ENCODE results near the gene CALHM5. TPM values are rescaled to one million over a fixed set of nuclear protein-coding genes. Genes with fewer than 3 reads are reported as not detected.
"Not testable (repeated sequence)": the region's sequence is repeated elsewhere in the genome, so short reads cannot be mapped to it uniquely, and the experiment has no call there.

Gene CALHM5
- total RNA-seq, 2 experiments from 2014 or later: not detected

DNA sequence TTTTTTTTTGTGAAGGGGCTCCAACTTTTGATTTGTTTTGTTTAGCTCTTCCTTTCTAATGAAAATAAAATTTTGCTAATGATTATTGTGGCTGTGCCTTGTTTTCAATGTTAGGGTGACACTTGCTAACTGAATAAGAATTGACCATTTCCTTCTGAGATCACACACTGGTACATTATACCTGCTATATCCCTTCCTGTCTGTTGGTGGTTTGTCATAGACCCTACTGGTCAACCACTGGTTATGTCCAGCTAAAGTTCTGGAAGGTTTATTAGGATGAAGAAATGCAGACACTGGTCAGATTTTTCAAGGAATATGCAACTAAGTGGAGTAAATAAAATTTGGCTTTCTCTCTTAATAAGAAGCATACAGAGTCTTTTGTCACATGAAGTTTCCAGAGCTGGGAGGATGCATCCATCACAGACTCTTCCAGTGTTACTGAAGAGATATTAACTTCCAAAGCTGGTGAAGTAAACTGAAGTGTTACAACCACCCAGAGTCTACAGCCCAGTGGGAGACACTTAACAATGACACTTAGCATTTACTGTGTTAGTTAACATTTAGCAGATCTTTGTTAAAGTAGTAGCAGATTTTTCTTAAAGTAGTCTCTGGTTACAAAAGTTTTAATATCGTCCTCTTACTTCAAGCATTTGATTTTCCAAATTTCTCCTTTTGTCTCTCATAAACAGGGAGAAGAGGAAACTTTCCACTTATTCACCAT is 19.7 kb upstream of the CALHM5 start:
- CTCF ChIA-PET: no interaction called here
- H3K27ac Mint-ChIP-seq: no peak overlapping the region

GRCh38 chr6:116492331-116493067 is 18.9 kb upstream of the CALHM5 start:
- intact Hi-C loops (cut with micrococcal nuclease): no loop called here
- CTCF ChIA-PET: no interaction called here
- Mint-ChIP-seq H3K27ac (no peak overlapping the region), H3K36me3 (ENCODE audit: low read depth) (no peaks in the 10 kb centered on the region), H3K27me3 (peaks cover 7% of the 10 kb centered on the region), H3K4me1 (ENCODE audit: low read depth) (no peaks in the 10 kb centered on the region), H3K9me3 (no peaks in the 10 kb centered on the region), H3K4me3 (no peak overlapping the region)
- no peak for DNase-seq
- no peak for ATAC-seq
- POLR2A ChIA-PET: no interaction called here
- TF ChIP-seq CTCF (IDR thresholded peaks at IDR 0.05): no peak

More for the DNA sequence above, 19.7 kb upstream of the CALHM5 start:
- ATAC-seq (no peak), DNase-seq (no peak)
- Mint-ChIP-seq H3K27me3 (peaks cover 6% of the 10 kb centered on the region), H3K36me3 (ENCODE audit: low read depth) (no peaks in the 10 kb centered on the region), H3K4me1 (ENCODE audit: low read depth) (no peaks in the 10 kb centered on the region), H3K4me3 (no peak overlapping the region), H3K9me3 (no peaks in the 10 kb centered on the region)
- POLR2A ChIA-PET: no interaction called here
- intact Hi-C loops (cut with micrococcal nuclease): no loop called here
- no peak for TF ChIP-seq CTCF (IDR thresholded peaks at IDR 0.05)

DNA sequence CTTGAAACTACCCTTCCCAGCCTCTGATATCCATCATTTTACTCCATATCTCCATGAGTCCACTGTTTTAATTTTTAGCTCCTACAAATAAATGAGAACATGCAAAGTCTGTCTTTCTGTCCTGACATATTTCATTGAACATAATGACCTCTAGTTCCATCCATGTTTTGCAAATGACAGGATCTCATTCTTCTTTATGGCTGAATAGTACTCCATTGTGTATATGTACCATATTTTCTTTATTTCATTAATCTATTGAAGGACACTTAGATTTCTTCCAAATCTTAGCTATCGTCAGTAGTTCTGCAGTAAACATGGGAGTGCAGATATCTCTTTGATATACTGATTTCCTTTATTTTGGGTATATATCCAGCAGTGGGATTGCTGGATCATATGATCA is 16.3 kb upstream of the CALHM5 start:
- ATAC-seq; H3K4me3 Mint-ChIP-seq; H3K27me3 Mint-ChIP-seq; H3K27ac Mint-ChIP-seq; POLR2A ChIA-PET; H3K4me1 Mint-ChIP-seq (ENCODE audit: low read depth); H3K36me3 Mint-ChIP-seq (ENCODE audit: low read depth); intact Hi-C loops (cut with micrococcal nuclease); H3K9me3 Mint-ChIP-seq; DNase-seq: not testable (repeated sequence)
- CTCF ChIA-PET: interaction anchor here (0.6 to 2.3 kb wide), 2 partner anchors 37 to 207 kb away, joined by 4 to 8 read pairs; no protein-coding TSS in a partner anchor

GRCh38 chr6:116497113-116497676 is 14.2 kb upstream of the CALHM5 start:
- ChIA-PET CTCF (interaction anchor here (0.8 to 1.3 kb wide), 6 partner anchors 10 to 219 kb away, joined by 3 to 4 read pairs (median 3); partner anchors contain the start of gene CALHM5), POLR2A (interaction anchor here (1.1 kb wide), 1 partner anchor 217 kb away, joined by 3 read pairs; the partner anchor contains the start of gene TSPYL1)
- Mint-ChIP-seq H3K27ac (no peak overlapping the region), H3K4me3 (no peak overlapping the region), H3K9me3 (no peaks in the 10 kb centered on the region), H3K4me1 (ENCODE audit: low read depth) (no peaks in the 10 kb centered on the region), H3K27me3 (peaks cover 9% of the 10 kb centered on the region), H3K36me3 (ENCODE audit: low read depth) (no peaks in the 10 kb centered on the region)
- no peak for TF ChIP-seq CTCF (IDR thresholded peaks at IDR 0.05)
- intact Hi-C loops (cut with micrococcal nuclease): no loop called here
- ATAC-seq (no peak), DNase-seq (no peak)

DNA sequence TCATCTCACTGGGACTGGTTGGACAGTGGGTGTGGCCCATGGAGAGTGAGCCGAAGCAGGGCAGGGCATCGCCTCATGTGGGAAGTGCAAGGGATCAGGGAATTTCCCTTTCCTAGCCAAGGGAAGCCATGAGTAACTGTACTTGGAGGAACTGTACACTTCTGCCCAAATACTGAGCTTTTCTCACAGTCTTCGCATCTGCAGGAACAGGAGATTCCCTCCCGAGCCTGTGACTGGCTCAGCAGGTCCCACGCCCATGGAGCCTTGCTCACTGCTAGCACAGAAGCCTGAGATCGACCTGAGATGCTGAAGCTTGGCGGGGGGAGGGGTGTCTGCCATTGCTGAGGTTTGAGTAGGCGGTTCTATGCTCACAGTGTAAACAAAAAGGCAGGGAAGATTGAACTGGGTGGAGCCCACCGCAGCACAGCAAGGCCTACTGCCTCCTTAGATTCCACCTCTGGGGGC is 10.4 kb upstream of the CALHM5 start:
- H3K27me3 Mint-ChIP-seq: peaks cover 20% of the 10 kb centered on the region
- H3K4me1 Mint-ChIP-seq (ENCODE audit: low read depth): no peaks in the 10 kb centered on the region
- no peaks in the 10 kb centered on the region for H3K36me3 Mint-ChIP-seq (ENCODE audit: low read depth)
- no peak for TF ChIP-seq CTCF (IDR thresholded peaks at IDR 0.05)
- ChIA-PET CTCF (interaction anchor here (1.0 to 1.5 kb wide), 2 partner anchors 60 to 213 kb away, joined by 3 read pairs; no protein-coding TSS in a partner anchor), POLR2A (no interaction called here)
- no peak overlapping the region for H3K4me3 Mint-ChIP-seq
- H3K9me3 Mint-ChIP-seq: no peaks in the 10 kb centered on the region
- H3K27ac Mint-ChIP-seq: no peak overlapping the region
- intact Hi-C loops (cut with micrococcal nuclease): no loop called here
- ATAC-seq (no peak), DNase-seq (peak; percentile 16)
